Nephron (organoid): ENCODE data around the gene FAM161B.

Source experiments
- H3K27ac Mint-ChIP-seq, 3 experiments: 2 replicates each; pipeline ENCODE4 v1.8.0; 2020; ENCODE audit warnings: mixed read lengths in 3 of 3, mild to moderate bottlenecking in 2 of 3, moderate library complexity in 1 of 3
- H3K27me3 Mint-ChIP-seq: 2 replicates; pipeline ENCODE4 v1.8.0; 2021; ENCODE audit warnings: low read depth, mild to moderate bottlenecking, moderate library complexity, mixed read lengths
- H3K36me3 Mint-ChIP-seq: 2 replicates; pipeline ENCODE4 v1.8.0; 2020; ENCODE audit warnings: low read depth, mixed read lengths
- H3K4me1 Mint-ChIP-seq: 2 replicates; pipeline ENCODE4 v1.8.0; 2020; ENCODE audit warnings: mixed read lengths
- H3K4me3 Mint-ChIP-seq, 3 experiments: 2 replicates each; pipeline ENCODE4 v1.8.0; 2020; ENCODE audit warnings: mild to moderate bottlenecking in 3 of 3, mixed read lengths in 3 of 3, moderate library complexity in 2 of 3
- H3K9me3 Mint-ChIP-seq: 2 replicates; pipeline ENCODE4 v1.8.0; 2020; ENCODE audit warnings: mixed read lengths
- TF ChIP-seq, protein P1 (sequence below), 3 experiments: fragments of 200-600 bp; sonication (generic); IDR thresholded peaks; one replicate each; pipeline ENCODE4 v1.5.0; 2021; ENCODE audit warnings: antibody characterized with exemption in 3 of 3; ENCODE audit not compliant: unreplicated experiment in 3 of 3

The FAM161B gene

DNA sequence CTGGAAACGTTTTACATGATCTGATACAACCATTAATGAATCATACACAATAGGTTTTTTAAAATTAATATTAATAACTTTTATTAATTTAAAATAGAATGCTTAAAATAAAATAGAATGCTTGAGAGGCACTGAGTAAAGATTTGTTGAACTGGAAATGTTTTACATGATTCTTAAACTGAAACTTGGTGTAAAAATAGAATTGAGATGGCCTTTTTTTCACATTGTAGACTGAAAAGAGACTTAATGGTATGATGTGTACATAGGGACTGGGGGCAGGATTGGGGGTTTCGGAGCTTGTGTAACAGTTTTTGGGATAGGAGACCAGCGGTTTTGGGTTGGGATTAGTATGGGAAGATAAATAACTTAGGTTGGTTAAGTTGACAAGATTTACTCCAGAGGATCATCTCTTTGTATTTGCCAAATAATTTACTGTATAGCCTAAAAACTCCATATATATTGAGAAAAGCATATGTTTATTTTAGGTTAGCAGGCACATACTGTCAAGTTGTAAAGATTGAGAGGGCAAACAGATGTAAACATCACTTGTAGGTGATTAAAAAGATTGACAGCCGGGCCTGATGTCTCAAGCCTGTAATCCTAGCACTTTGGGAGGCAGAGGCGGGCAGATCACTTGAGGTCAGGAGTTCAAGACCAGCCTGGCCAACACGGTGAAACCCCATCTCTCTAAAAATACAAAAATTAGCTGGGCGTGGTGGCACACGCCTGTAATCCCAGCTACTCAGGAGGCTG is 65.3 kb downstream of the FAM161B start:
- Mint-ChIP-seq H3K27me3 (no peaks in the 10 kb centered on the region), H3K9me3 (no peaks in the 10 kb centered on the region), H3K4me3 (peak overlapping the region; percentile 96 to 97 (median 96)), H3K36me3 (peaks cover 3% of the 10 kb centered on the region), H3K4me1 (peaks cover 45% of the 10 kb centered on the region), H3K27ac (peak overlapping the region; percentile 79 to 98 (median 97))
- TF ChIP-seq, protein P1, sequence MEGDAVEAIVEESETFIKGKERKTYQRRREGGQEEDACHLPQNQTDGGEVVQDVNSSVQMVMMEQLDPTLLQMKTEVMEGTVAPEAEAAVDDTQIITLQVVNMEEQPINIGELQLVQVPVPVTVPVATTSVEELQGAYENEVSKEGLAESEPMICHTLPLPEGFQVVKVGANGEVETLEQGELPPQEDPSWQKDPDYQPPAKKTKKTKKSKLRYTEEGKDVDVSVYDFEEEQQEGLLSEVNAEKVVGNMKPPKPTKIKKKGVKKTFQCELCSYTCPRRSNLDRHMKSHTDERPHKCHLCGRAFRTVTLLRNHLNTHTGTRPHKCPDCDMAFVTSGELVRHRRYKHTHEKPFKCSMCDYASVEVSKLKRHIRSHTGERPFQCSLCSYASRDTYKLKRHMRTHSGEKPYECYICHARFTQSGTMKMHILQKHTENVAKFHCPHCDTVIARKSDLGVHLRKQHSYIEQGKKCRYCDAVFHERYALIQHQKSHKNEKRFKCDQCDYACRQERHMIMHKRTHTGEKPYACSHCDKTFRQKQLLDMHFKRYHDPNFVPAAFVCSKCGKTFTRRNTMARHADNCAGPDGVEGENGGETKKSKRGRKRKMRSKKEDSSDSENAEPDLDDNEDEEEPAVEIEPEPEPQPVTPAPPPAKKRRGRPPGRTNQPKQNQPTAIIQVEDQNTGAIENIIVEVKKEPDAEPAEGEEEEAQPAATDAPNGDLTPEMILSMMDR (IDR thresholded peaks at IDR 0.05; ENCODE audit: unreplicated experiment in 3 of 3) = no peak
